Measurements from ENCODE around the gene GABARAPL2. TPM values are rescaled to one million over a fixed set of nuclear protein-coding genes. Genes with fewer than 3 reads are reported as not detected.

GABARAPL2 gene, protein sequence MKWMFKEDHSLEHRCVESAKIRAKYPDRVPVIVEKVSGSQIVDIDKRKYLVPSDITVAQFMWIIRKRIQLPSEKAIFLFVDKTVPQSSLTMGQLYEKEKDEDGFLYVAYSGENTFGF
- 35.9 and 78.8 TPM in 2 replicates for total RNA-seq

DNA sequence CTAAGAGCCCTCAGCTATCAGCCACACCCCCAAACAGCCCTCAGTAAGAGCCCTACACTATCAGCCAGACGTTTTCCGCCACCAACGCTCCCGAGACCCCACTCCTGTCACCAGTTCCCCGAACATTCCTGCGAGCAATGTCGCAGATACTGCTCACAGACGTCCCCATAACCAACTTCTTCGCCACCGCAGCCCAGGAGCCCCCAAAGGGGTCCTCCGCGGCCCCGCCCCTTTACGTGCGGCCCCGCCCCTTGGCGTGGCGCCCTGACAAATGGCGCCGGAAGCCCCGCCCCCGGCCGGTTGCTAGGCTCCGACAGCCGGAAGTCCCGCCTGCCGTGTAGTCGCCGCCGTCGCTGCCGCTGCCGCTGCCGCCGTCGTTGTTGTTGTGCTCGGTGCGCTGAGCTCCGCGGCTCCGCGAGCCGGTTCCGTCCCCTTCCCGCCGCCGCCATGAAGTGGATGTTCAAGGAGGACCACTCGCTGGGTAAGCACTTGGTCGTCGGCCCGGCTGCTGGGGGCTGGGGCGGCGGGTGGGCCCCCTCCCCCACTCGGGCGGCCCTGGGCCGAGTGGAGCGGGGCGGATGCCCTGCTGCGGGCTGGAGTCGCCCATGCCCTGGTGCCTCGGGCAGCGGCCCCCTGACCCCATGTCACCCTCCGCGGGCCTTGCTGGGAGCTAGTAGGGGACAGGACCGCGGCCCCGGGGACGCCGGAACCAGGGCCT, at the start of gene GABARAPL2:
Gene GABARAPL2 (plus strand): TSS at position 340 of the 718 bp plus-strand sequence. CDS start 108 bp downstream, at position 448.

DNA sequence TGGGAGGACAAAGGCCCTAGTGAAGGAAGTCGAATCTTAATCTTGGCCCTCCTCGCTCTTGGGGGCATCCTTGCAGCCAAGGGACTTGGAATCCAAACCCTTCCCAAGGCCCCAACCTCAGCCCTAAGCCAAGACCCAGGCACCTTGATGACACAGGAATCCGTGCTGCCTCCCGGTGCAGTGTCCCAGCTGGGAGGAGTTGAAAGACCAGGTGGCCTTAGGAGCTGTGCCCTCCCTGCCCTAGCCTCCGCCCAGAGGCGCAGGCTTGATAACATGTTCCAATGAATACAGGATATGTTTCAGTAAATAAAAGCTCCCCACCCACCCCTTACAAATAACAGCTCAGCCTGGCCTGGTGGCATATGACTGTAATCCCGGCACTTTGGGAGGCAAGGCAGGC, 30.3 kb upstream of the GABARAPL2 start, which contains the start of gene CHST5:
Gene CHST5 (minus strand): TSS at position 208 of the 400 bp plus-strand sequence. CDS start 5,724 bp downstream, outside the sequence.

DNA sequence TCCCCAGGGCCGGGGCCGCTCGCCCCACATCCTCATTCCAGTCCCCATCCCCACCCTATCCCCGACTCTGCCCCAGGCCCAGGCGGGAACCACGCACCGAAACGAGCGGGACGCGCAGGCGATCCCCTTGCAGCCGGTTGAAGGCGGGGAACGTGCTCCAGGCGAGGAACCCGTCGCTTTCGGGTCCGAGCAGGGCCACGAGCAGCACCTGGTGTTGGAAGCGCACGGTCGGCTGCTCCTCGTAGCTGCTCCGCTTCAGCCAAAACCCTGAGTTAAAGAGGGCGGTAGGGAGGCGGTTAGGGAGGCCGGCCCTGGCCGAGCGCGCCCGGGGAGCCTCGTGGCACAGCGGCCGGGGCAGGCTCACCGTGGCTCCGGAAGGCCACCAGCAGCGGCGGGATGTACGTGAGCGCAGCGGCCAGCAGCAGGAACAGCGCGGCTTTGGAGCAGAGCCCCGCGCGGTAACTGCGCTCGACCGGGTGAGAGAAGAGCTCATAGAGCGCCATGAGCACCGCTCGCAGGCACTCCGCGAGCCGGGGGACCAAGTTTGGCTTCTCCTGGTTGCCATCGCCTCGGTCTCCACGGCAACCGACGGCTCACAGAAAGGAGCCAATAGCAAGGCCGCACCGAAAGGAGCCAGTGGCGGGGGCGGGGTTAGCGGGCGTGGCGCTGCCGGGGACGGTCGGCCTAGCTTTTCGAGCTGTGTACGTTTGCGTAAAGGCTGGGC, 10.3 kb upstream of the GABARAPL2 start, which contains the start of gene TMEM231:
Gene TMEM231 (minus strand): TSS at position 546 of the 724 bp plus-strand sequence. CDS start 43 bp downstream, at position 503.

DNA sequence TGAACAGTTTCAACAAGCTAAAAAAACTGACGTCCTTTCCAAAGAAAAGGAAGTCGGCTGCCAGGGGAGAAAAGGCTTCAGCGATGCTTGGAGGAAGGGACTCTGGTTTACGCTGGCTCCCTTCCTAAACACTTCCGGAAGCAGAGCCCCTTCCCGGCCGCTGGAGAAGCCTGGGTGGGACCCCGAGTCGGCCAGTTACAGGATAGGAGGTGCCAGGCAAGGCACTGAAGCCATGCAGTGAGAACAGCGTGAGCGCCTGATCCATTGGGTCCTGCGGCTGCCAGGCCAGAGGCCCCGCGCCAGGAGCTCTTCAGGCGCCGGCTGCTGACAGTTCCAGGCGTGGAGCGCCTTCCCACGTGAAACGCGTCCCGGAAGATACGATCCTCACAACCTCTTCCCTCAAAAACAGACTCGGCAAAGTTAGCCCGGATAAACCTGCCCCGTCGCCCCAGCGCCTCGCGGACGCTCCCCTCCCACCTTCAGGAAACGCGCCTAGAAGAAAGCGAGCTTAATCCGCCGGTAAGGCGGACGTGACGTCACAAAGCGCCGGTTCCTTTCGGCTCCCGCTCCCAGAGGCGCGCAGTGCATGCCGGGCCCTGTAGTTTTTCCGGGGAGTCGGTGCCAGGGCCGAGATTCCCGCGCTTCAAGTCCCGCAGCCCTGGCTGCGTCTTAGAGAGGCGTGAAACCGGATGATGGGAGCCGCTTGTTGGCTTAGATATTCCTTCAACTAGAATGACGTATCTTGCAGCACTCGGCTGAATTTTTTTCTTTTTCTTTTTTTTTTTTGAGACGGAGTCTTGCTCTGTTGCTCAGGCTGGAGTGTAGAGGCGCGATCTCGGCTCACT, 56.8 kb downstream of the GABARAPL2 start, which contains the start of gene ADAT1:
Gene ADAT1 (minus strand): TSS at position 521 of the 845 bp plus-strand sequence. CDS start 2,482 bp downstream, outside the sequence.

Other genes with a start within 250 kb of the GABARAPL2 start
- 62.7 and 75.5 TPM in 2 replicates for gene CFDP1, start 132.9 kb upstream of the GABARAPL2 start, total RNA-seq
- gene TMEM170A, start 101.7 kb upstream of the GABARAPL2 start, total RNA-seq, result 29.1 and 47.1 TPM in 2 replicates
- 0.16 and 3.1 TPM in 2 replicates for gene CHST6, start 70.9 kb upstream of the GABARAPL2 start, total RNA-seq
- 0.19 TPM in 1 of 2 replicates, not detected in the other for gene CHST5, start 30.3 kb upstream of the GABARAPL2 start, total RNA-seq
- 5.7 and 20.6 TPM in 2 replicates for gene TMEM231, start 10.1 kb upstream of the GABARAPL2 start, total RNA-seq
- gene ADAT1, start 56.9 kb downstream of the GABARAPL2 start, total RNA-seq, result 49.5 and 111 TPM in 2 replicates
- 141 and 176 TPM in 2 replicates for gene KARS1, start 81.3 kb downstream of the GABARAPL2 start, total RNA-seq
- 38.2 and 55.0 TPM in 2 replicates for gene TERF2IP, start 81.4 kb downstream of the GABARAPL2 start, total RNA-seq
- not detected in 2 replicates for gene CPHXL2, start 110.6 kb downstream of the GABARAPL2 start, total RNA-seq
- gene DUXB, start 135.1 kb downstream of the GABARAPL2 start, total RNA-seq, result not detected in 2 replicates
- not detected in 2 replicates for gene CPHXL, start 160.1 kb downstream of the GABARAPL2 start, total RNA-seq